H1 (cell line): Measurements from ENCODE around the gene ZMIZ1. TPM values are rescaled to one million over a fixed set of nuclear protein-coding genes. Genes with fewer than 3 reads are reported as not detected.

Source experiments
- ATF2 ChIP-seq: IDR thresholded peaks from 2 replicates; pipeline ENCODE4 v1.6.1; 2012; ENCODE audit warnings: low read length, inconsistent platforms
- BCL11A ChIP-seq, 2 experiments: IDR thresholded peaks; one replicate each; pipeline ENCODE4 v1.6.1; 2011; ENCODE audit warnings: low read depth in 2 of 2, low read length in 2 of 2, mild to moderate bottlenecking in 2 of 2
- GTF2F1 ChIP-seq: IDR thresholded peaks from 2 replicates; pipeline ENCODE4 v1.6.1; 2012; ENCODE audit warnings: low read depth, low read length, improper control_type of control experiment, borderline replicate concordance
- JUND ChIP-seq: IDR thresholded peaks from 2 replicates; pipeline ENCODE4 v1.6.1; 2011; ENCODE audit warnings: mild to moderate bottlenecking, improper control_type of control experiment, low read length
- MAX ChIP-seq: IDR thresholded peaks from 2 replicates; pipeline ENCODE4 v1.6.1; 2012; ENCODE audit warnings: inconsistent platforms
- RAD21 ChIP-seq, 2 experiments: IDR thresholded peaks in 1 of 2; conservative IDR thresholded peaks in 1 of 2; 2 replicates each; pipeline ENCODE4 v1.6.1; 2011; ENCODE audit warnings: low read depth in 2 of 2, low read length in 2 of 2, improper control_type of control experiment in 1 of 2, inconsistent platforms in 1 of 2, mild to moderate bottlenecking in 1 of 2, moderate library complexity in 1 of 2
- RFX5 ChIP-seq: IDR thresholded peaks from 2 replicates; pipeline ENCODE4 v1.6.1; 2011; ENCODE audit warnings: low read depth, low read length, improper control_type of control experiment, borderline replicate concordance
- RXRA ChIP-seq: IDR thresholded peaks from 2 replicates; pipeline ENCODE4 v1.6.1; 2011; ENCODE audit warnings: low read depth, mild to moderate bottlenecking, low read length, moderate library complexity; ENCODE audit not compliant: insufficient read depth
- SIN3A ChIP-seq, 2 experiments: IDR thresholded peaks in 1 of 2; conservative IDR thresholded peaks in 1 of 2; 2 replicates each; pipeline ENCODE4 v1.6.1; 2011 to 2012; ENCODE audit warnings: low read length in 2 of 2, improper control_type of control experiment in 1 of 2, low read depth in 1 of 2, mild to moderate bottlenecking in 1 of 2
- SP4 ChIP-seq: IDR thresholded peaks from 2 replicates; pipeline ENCODE4 v1.6.1; 2012; ENCODE audit warnings: low read length, inconsistent platforms
- TAF1 ChIP-seq: IDR thresholded peaks from 2 replicates; pipeline ENCODE4 v1.6.1; 2011; ENCODE audit warnings: mild to moderate bottlenecking, low read depth, low read length
- TEAD4 ChIP-seq: IDR thresholded peaks from 2 replicates; pipeline ENCODE4 v1.6.1; 2012; ENCODE audit warnings: low read depth, low read length, inconsistent platforms, mixed read lengths
- polyA plus RNA-seq, 7 experiments: library from polyadenylated mRNA; depleted of rRNA in 3 of 7; stranded (reverse) in 5 of 7; unstranded in 2 of 7; fragments of >200 nt in 5 of 7; fragments of 200-250 nt in 2 of 7; gene quantifications; 1 replicate in 5 of 7; 2 replicates in 1 of 7; 4 replicates in 1 of 7; pipeline versions ENCODE4 v1.2.1 to v1.2.3, GENCODE V29; 2011 to 2013; ENCODE audit warnings: missing spikeins in 2 of 7, mixed read lengths in 2 of 7
- total RNA-seq: library from RNA; stranded (reverse); fragmentation: NEBNext Ultra II Directional; extraction: Animal tissue kit (Norgen Biotek cat#: 25700); gene quantifications from 2 replicates; pipeline ENCODE4 v1.2.1, GENCODE V29; 2021
- TF ChIP-seq, protein P1 (sequence below), 3 experiments: IDR thresholded peaks; 1 replicate in 2 of 3; 2 replicates in 1 of 3; pipeline versions ENCODE4 v1.5.1 to v1.6.1; 2011; ENCODE audit warnings: low read length in 3 of 3, mild to moderate bottlenecking in 3 of 3, inconsistent platforms in 2 of 3, low read depth in 1 of 3, moderate library complexity in 1 of 3; ENCODE audit not compliant: insufficient read depth in 1 of 3; ENCODE audit errors: control extremely low read depth in 1 of 3

ZMIZ1 gene
- total and polyA plus RNA-seq, 2 of the 8 experiments (the other 6 are each of a cell fraction or from before 2014, with no cell fraction given) = 8.1 to 28.0 TPM

- TF ChIP-seq, protein P1, sequence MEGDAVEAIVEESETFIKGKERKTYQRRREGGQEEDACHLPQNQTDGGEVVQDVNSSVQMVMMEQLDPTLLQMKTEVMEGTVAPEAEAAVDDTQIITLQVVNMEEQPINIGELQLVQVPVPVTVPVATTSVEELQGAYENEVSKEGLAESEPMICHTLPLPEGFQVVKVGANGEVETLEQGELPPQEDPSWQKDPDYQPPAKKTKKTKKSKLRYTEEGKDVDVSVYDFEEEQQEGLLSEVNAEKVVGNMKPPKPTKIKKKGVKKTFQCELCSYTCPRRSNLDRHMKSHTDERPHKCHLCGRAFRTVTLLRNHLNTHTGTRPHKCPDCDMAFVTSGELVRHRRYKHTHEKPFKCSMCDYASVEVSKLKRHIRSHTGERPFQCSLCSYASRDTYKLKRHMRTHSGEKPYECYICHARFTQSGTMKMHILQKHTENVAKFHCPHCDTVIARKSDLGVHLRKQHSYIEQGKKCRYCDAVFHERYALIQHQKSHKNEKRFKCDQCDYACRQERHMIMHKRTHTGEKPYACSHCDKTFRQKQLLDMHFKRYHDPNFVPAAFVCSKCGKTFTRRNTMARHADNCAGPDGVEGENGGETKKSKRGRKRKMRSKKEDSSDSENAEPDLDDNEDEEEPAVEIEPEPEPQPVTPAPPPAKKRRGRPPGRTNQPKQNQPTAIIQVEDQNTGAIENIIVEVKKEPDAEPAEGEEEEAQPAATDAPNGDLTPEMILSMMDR (IDR thresholded peaks at IDR 0.05; ENCODE audit: control extremely low read depth in 1 of 3, insufficient read depth in 1 of 3, low read depth in 1 of 3, low read length in 3 of 3) = peak; percentile 86 to 94 (median 90)
- TF ChIP-seq GTF2F1 (no peak), ATF2 (no peak), JUND (no peak), TEAD4 (0 out of 2 replicates have a peak, but pooled peaks have one; percentile 9), RXRA (no peak), RAD21 (IDR thresholded peaks at IDR 0.05 in 1 of 2, conservative IDR thresholded peaks at IDR 0.05 in 1 of 2; ENCODE audit: low read depth in 2 of 2, low read length in 2 of 2) (peak; percentile 90 to 95), SP4 (0 out of 2 replicates have a peak, but pooled peaks have one; percentile 26), SIN3A (conservative IDR thresholded peaks at IDR 0.05 in 1 of 2, IDR thresholded peaks at IDR 0.05 in 1 of 2; ENCODE audit: low read depth in 1 of 2, low read length in 2 of 2) (0 out of 4 replicates have a peak, but pooled peaks of 1 of the 2 experiments have one; percentile 46), RFX5 (no peak), TAF1 (no peak), BCL11A (IDR thresholded peaks at IDR 0.05; ENCODE audit: low read depth in 2 of 2, low read length in 2 of 2) (no peak), MAX (peak; percentile 59)
These were observed 128.0 kb downstream of the ZMIZ1 start (continued) for GRCh38 chr10:79196470-79197461.
